GM10847 (cell line): ENCODE measurements around the gene CSF1R.

Experiments
- POLR2A ChIP-seq: IDR thresholded peaks from 2 replicates; pipeline ENCODE4 v1.6.1; 2011; ENCODE audit not compliant: insufficient read length; ENCODE audit errors: extremely low read depth

The CSF1R gene

DNA sequence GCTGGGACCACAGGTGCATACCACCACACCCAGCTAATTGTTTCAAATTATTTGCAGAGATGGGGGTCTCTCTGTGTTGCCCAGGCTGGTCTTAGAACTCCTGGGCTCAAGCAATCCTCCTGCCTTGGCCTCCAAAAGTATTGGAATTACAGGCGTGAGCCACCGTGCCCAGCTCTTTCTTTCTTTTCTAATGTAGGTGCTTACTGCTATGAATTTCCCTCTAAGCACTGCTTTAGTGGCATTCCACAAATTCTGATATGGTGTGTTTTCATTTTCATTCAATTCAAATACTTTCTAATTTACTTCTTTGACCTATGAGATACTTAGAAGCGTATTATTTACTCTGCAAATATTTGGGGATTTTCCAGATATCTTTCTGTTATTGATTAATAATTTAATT is 70.9 kb downstream of the CSF1R start:
- no peak for TF ChIP-seq POLR2A

DNA sequence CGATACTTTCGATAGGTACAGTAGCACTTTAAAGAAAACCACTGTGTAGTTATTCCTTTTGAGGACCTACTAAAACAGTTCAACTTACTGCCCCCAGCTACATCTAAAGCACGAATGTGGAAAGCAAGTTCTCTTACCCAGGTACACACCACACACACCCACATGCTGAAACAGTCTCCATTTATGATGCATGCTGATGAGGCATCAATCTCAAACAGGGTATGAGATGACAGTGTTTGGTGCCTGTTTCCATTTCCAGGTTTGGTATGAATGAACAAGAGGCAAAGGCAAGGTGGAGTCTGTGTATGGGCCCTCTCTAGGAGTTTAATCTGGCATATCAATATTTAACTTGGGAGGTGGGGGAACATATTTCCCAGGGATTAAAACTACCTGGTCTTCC is 71.9 kb downstream of the CSF1R start:
- TF ChIP-seq POLR2A, result no peak

DNA sequence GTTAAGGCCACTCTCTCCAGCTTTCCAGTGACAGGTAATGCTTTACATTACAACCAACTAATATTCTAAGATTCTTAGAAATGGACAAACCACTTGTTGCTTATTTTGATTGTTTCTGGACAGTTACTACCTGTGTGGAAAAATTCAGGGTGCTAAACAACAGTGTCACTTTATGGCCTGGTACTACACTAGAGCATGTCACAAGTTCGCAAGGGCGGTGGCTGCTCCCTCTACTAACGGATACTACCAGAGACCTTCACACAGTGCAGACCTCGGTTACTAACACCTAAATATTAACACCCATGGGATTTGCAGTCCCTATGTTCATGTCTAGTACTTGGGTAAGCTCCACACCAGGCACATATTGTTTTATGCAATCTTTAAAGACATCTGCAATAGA is 72.4 kb downstream of the CSF1R start:
- TF ChIP-seq POLR2A, result no peak

DNA sequence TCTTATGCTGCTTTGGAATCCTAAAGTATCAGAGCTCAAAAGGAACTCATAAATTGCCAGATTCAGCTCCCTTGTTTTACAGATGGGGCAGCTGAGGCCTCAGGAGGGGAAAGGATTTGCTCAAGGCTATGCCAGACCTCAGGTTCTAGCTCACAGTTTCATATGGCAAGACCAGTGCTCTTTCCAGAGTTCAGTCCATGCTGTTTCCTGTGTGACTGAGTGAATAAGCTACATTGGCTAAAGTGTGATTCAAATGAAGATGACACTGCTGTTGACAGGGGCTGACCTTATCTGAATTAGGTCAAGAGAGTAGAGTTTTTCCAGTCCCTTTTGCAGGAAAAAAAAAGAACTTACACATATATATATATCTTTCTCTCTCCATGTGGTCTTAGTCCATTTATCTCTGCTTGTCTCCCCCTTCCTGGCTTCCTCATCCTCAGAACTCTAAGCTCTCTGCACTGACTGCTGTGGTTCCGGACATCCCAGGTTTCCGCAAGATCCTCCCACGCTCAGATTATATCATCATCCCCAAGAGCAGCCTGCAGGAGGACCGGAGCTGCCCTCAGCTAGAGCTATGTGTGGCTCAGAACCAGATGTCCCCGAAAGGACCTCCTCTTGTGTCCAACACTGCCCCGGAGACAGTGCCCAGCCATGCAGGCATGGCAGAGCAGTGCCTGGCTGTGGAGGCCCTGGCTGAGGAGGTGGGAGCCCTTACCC is 76.5 kb downstream of the CSF1R start:
- TF ChIP-seq POLR2A, result no peak

DNA sequence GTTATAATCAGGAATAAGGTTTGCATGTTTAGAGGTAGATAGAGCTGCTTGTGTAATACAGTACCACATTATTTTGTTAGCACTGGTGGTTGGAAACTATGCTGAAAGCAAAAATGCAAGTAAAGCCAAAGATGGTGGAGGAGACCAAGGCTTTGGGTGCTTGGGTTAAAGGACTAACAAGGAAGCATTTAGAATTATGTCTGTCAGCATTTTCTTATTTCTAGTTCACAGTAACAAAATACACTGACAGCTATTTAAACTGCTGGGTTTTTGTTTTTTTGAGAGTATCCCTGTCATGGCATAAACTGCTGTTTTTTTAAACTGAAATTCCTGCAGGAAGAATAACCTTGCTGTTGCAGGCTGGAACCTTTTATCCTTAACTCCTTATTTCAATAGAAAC is 79.3 kb downstream of the CSF1R start:
- TF ChIP-seq POLR2A, result no peak

DNA sequence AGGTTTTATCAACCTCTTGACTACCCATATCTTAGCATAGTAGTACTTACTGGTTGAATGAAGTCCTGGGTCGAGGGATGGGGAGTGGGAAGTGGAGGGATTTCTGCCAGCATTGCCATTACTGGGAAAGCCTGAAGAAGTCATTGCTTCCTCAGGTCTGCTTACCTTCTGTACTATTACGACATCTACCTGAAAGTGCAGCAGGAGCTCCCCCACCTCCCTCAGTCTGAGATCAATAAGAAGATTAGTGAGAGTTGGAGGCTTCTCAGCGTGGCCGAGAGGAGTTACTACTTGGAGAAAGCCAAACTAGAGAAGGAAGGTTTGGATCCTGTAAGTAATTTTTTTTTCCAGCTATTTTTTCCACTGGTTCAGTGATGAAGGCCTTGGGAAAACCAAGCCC is 80.0 kb downstream of the CSF1R start:
- TF ChIP-seq POLR2A, result no peak
